HepG2 (cell line): ENCODE data around the gene B4GALT5. TPM values are rescaled to one million over a fixed set of nuclear protein-coding genes. Genes with fewer than 3 reads are reported as not detected.

Source experiments
- GPN1 ChIP-seq: sonication (generic); formaldehyde crosslinking; IDR thresholded peaks from 2 replicates; pipeline ENCODE4 v1.5.1; 2020; ENCODE audit warnings: missing genetic modification reagents, borderline replicate concordance
- HNF4A ChIP-seq: sonication (generic); formaldehyde crosslinking; IDR thresholded peaks from 2 replicates; pipeline ENCODE4 v1.4.0; 2020; ENCODE audit warnings: missing genetic modification reagents
- MTA3 ChIP-seq: sonication (generic); formaldehyde crosslinking; IDR thresholded peaks from 2 replicates; pipeline ENCODE4 v1.4.0; 2020; ENCODE audit warnings: missing genetic modification reagents
- NR2C2 ChIP-seq: sonication (generic); formaldehyde crosslinking; IDR thresholded peaks from 2 replicates; pipeline ENCODE4 v1.4.0; 2020; ENCODE audit warnings: missing genetic modification reagents, mild to moderate bottlenecking, moderate library complexity, borderline replicate concordance
- NR2F2 ChIP-seq: IDR thresholded peaks from 2 replicates; pipeline ENCODE4 v1.6.1; 2012; ENCODE audit warnings: low read depth, inconsistent platforms, borderline replicate concordance
- NR2F6 ChIP-seq, 2 experiments: IDR thresholded peaks; 2 replicates each; pipeline ENCODE4 v1.6.1; 2016; ENCODE audit warnings: antibody characterized with exemption in 1 of 2, mild to moderate bottlenecking in 1 of 2
- PRDM15 ChIP-seq: sonication (generic); formaldehyde crosslinking; IDR thresholded peaks from 2 replicates; pipeline ENCODE4 v1.4.0; 2020; ENCODE audit warnings: missing genetic modification reagents
- SMAD1 ChIP-seq: sonication (generic); formaldehyde crosslinking; IDR thresholded peaks from 2 replicates; pipeline ENCODE4 v1.4.0; 2020; ENCODE audit warnings: missing genetic modification reagents, low read depth, mild to moderate bottlenecking, borderline replicate concordance
- TBX2 ChIP-seq: sonication (generic); formaldehyde crosslinking; IDR thresholded peaks from 2 replicates; pipeline ENCODE4 v1.5.0; 2020; ENCODE audit warnings: missing genetic modification reagents, mild to moderate bottlenecking, borderline replicate concordance
- ZFX ChIP-seq: sonication (generic); formaldehyde crosslinking; IDR thresholded peaks from 2 replicates; pipeline ENCODE4 v1.4.0; 2020; ENCODE audit warnings: mild to moderate bottlenecking, low read depth, missing genetic modification reagents, moderate library complexity
- ZMYM3 ChIP-seq: sonication (generic); formaldehyde crosslinking; IDR thresholded peaks from 2 replicates; pipeline ENCODE4 v1.5.1; 2020; ENCODE audit warnings: mild to moderate bottlenecking, missing genetic modification reagents
- ZNF205 ChIP-seq: IDR thresholded peaks from 2 replicates; pipeline ENCODE4 v1.6.1; 2018; ENCODE audit warnings: missing biosample characterization, missing genetic modification reagents
- ZNF44 ChIP-seq: sonication (generic); formaldehyde crosslinking; IDR thresholded peaks from 2 replicates; pipeline ENCODE4 v1.5.1; 2020; ENCODE audit warnings: mild to moderate bottlenecking, missing genetic modification reagents
- ZNF546 ChIP-seq: sonication (generic); formaldehyde crosslinking; conservative IDR thresholded peaks from 2 replicates; pipeline ENCODE4 v1.8.1; 2023; ENCODE audit warnings: mild to moderate bottlenecking, missing genetic modification reagents
- ZNF609 ChIP-seq: sonication (generic); formaldehyde crosslinking; IDR thresholded peaks from 2 replicates; pipeline ENCODE4 v1.4.0; 2020; ENCODE audit warnings: mild to moderate bottlenecking, missing genetic modification reagents, borderline replicate concordance
- ZNF770 ChIP-seq: sonication (generic); formaldehyde crosslinking; IDR thresholded peaks from 2 replicates; pipeline ENCODE4 v1.5.0; 2020; ENCODE audit warnings: mild to moderate bottlenecking, missing genetic modification reagents
- polyA plus RNA-seq, 8 experiments: library from polyadenylated mRNA; depleted of rRNA in 3 of 8; stranded (reverse) in 7 of 8; unstranded in 1 of 8; fragments of >200 nt; fragmentation: Illumina TruSeq in 4 of 8; extraction: Trizol in 4 of 8; gene quantifications; 2 replicates each; pipeline versions ENCODE4 v1.2.1 to v1.2.3, GENCODE V29; 2011 to 2016; ENCODE audit warnings: low read depth in 4 of 8, missing spikeins in 1 of 8, mixed read lengths in 1 of 8; ENCODE audit not compliant: insufficient read depth in 1 of 8
- total RNA-seq, 5 experiments: library from RNA; depleted of rRNA; stranded (reverse); fragments of >200 nt; fragmentation: Illumina TruSeq; extraction: Trizol; gene quantifications; 2 replicates each; pipeline ENCODE4 v1.2.3, GENCODE V29; 2016; ENCODE audit warnings: low read depth in 1 of 5

Gene B4GALT5
- total and polyA plus RNA-seq, 2 of the 13 experiments (the other 11 are each of a cell fraction or from before 2014, with no cell fraction given), result 27.3 to 30.9 TPM

- TF ChIP-seq PRDM15 (CRISPR knock-in tag) (no peak), ZNF609 (CRISPR knock-in tag) (no peak), ZNF44 (CRISPR knock-in tag) (0 out of 2 replicates have a peak, but pooled peaks have one; percentile 65), ZFX (CRISPR knock-in tag) (peak; percentile 52; the same call in 1 of the 2 replicates), ZMYM3 (CRISPR knock-in tag) (peak; percentile 98), ZNF546 (CRISPR knock-in tag) (0 out of 2 replicates have a peak, but pooled peaks have one; percentile 49), NR2F6 (IDR thresholded peaks at IDR 0.05) (peak; percentile 73), NR2F6 (CRISPR knock-in tag; IDR thresholded peaks at IDR 0.05) (peak; percentile 75), GPN1 (CRISPR knock-in tag) (peak; percentile 42; the same call in 1 of the 2 replicates), NR2C2 (CRISPR knock-in tag) (peak; percentile 43; the same call in 1 of the 2 replicates), SMAD1 (CRISPR knock-in tag) (0 out of 2 replicates have a peak, but pooled peaks have one; percentile 41), NR2F2 (no peak), ZNF205 (no peak), MTA3 (CRISPR knock-in tag) (no peak), TBX2 (peak; percentile 2; the same call in 1 of the 2 replicates), ZNF770 (peak; percentile 57), HNF4A (CRISPR knock-in tag) (peak; percentile 73)
Observed at GRCh38 chr20:49594143-49594930, 119.3 kb downstream of the B4GALT5 start (continued).
